ENCODE measurements around the gene CHN2. TPM values are rescaled to one million over a fixed set of nuclear protein-coding genes. Genes with fewer than 3 reads are reported as not detected.

Gene CHN2
- total RNA-seq, 1 experiment from 2014 or later = 5.0 TPM

DNA sequence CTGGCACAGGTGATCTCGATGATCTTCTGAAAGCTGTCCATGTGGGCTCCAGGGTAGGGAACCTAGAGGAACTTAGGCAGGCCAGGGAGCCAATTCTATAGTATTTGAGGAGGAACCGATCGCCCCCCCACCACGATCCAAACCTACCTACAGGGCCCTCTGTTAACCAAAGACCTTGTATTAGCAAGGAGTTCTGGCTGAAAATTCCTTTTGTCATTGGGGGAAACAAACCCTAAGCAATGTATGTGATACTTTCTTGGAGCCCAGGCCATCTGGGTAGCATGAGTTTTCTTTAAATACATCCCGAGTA is 62.1 kb downstream of the CHN2 start:
- ChIA-PET CTCF (interaction anchor here (0.7 kb wide), 1 partner anchor 67 kb away, joined by 3 read pairs; no protein-coding TSS in a partner anchor), POLR2A (no interaction called here)
- no peaks in the 10 kb centered on the region for H3K36me3 Mint-ChIP-seq
- ATAC-seq = no peak
- H3K27ac Mint-ChIP-seq = no peak overlapping the region
- peaks cover 2% of the 10 kb centered on the region; the same call in 1 of the 2 replicates for H3K9me3 Mint-ChIP-seq
- no peak for DNase-seq (ENCODE audit: low spot score)
- TF ChIP-seq AR (CRISPR knock-in tag; IDR thresholded peaks at IDR 0.05) (no peak), SP1 (CRISPR knock-in tag; conservative IDR thresholded peaks at IDR 0.05) (no peak), ZNF423 (CRISPR knock-in tag; IDR thresholded peaks at IDR 0.05) (no peak), CBFB (CRISPR knock-in tag; IDR thresholded peaks at IDR 0.05; ENCODE audit: low read depth) (no peak), NR3C1 (CRISPR knock-in tag; conservative IDR thresholded peaks at IDR 0.05; ENCODE audit: low read depth) (no peak)
- TF ChIP-seq, protein P1, sequence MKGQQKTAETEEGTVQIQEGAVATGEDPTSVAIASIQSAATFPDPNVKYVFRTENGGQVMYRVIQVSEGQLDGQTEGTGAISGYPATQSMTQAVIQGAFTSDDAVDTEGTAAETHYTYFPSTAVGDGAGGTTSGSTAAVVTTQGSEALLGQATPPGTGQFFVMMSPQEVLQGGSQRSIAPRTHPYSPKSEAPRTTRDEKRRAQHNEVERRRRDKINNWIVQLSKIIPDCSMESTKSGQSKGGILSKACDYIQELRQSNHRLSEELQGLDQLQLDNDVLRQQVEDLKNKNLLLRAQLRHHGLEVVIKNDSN (CRISPR knock-in tag; IDR thresholded peaks at IDR 0.05) = no peak
- no peak overlapping the region for H3K4me3 Mint-ChIP-seq
- no peaks in the 10 kb centered on the region for H3K27me3 Mint-ChIP-seq (ENCODE audit: low read depth)
- peaks cover 5% of the 10 kb centered on the region for H3K4me1 Mint-ChIP-seq

GRCh38 chr7:29258951-29259350 is 64.4 kb downstream of the CHN2 start:
- Mint-ChIP-seq H3K36me3 (peaks cover 15% of the 10 kb centered on the region), H3K27me3 (ENCODE audit: low read depth) (no peaks in the 10 kb centered on the region; the same call in 1 of the 2 replicates), H3K9me3 (peaks cover 7% of the 10 kb centered on the region), H3K4me1 (peaks cover 5% of the 10 kb centered on the region), H3K4me3 (no peak overlapping the region), H3K27ac (no peak overlapping the region)
- ChIA-PET CTCF (no interaction called here), POLR2A (no interaction called here)
- DNase-seq (ENCODE audit: low spot score) (no peak), ATAC-seq (no peak)
- no peak for TF ChIP-seq ZNF219 (CRISPR knock-in tag; IDR thresholded peaks at IDR 0.05; ENCODE audit: borderline replicate concordance)
- no peak for TF ChIP-seq ARID4B (CRISPR knock-in tag; IDR thresholded peaks at IDR 0.05; ENCODE audit: borderline replicate concordance)
- TF ChIP-seq NFE2L1 (CRISPR knock-in tag; IDR thresholded peaks at IDR 0.05) = no peak
- no peak for TF ChIP-seq E2F5 (CRISPR knock-in tag; IDR thresholded peaks at IDR 0.05)
- TF ChIP-seq ZSCAN18 (CRISPR knock-in tag; IDR thresholded peaks at IDR 0.05) = no peak
- TF ChIP-seq ZBTB43 (CRISPR knock-in tag; IDR thresholded peaks at IDR 0.05) = no peak
- TF ChIP-seq ZNF425 (CRISPR knock-in tag; conservative IDR thresholded peaks at IDR 0.05) = no peak
- TF ChIP-seq PRRX2 (CRISPR knock-in tag; IDR thresholded peaks at IDR 0.05) = no peak
- TF ChIP-seq ELF4 (CRISPR knock-in tag; IDR thresholded peaks at IDR 0.05; ENCODE audit: low read depth) = no peak
- TF ChIP-seq GABPB1 (CRISPR knock-in tag; IDR thresholded peaks at IDR 0.05) = no peak
- TF ChIP-seq ZNF263 (CRISPR knock-in tag; IDR thresholded peaks at IDR 0.05; ENCODE audit: low read depth) = no peak
- TF ChIP-seq ZNF121 (CRISPR knock-in tag; IDR thresholded peaks at IDR 0.05) = no peak
- TF ChIP-seq STAT6 (CRISPR knock-in tag; conservative IDR thresholded peaks at IDR 0.05; ENCODE audit: low read depth) = no peak

Data from WTC11 (cell line).